Panc1 (cell line): ENCODE results near the gene ATP8B3. TPM values are rescaled to one million over a fixed set of nuclear protein-coding genes. Genes with fewer than 3 reads are reported as not detected.

ENCODE experiments used
- ATAC-seq: fragments of 200-7000 bp; cut with Tn5 transposase; 2 replicates; pipeline ENCODE4 v1.9.1; 2020; ENCODE audit warnings: mild to moderate bottlenecking, moderate library complexity
- BruUV-seq: library from RNA; stranded (reverse); fragments of 400-500 nt; replicated peaks from 2 replicates; lab custom pipeline; 2021; lab: Mats Ljungman, UMichigan
- CTCF ChIA-PET: fragments of 300-600 bp; sonication (Branson Sonifier 250); formaldehyde crosslinking; loops from one replicate; lab custom pipeline; 2022; ENCODE audit warnings: antibody characterized with exemption; lab: Charles Lee
- POLR2A ChIA-PET: fragments of 300-600 bp; sonication (Branson Sonifier 250); formaldehyde crosslinking; loops from one replicate; lab custom pipeline; 2022; ENCODE audit warnings: antibody characterized with exemption; lab: Charles Lee
- DNase-seq: peaks from one replicate; pipeline ENCODE4 v3.0.0-alpha.2; 2010; ENCODE audit warnings: low read depth, low spot score
- H3K27ac ChIP-seq: 2 replicates; pipeline ENCODE4 v1.5.1; 2011; ENCODE audit warnings: mild to moderate bottlenecking, low read length, inconsistent platforms
- H3K27me3 ChIP-seq: fragments of 200-500 bp; sonication (Bioruptor generic); 2 replicates; pipeline ENCODE4 v1.6.0; 2014; ENCODE audit warnings: low read length, inconsistent platforms; ENCODE audit not compliant: control insufficient read depth, insufficient read depth
- H3K36me3 ChIP-seq: fragments of 200-500 bp; sonication (Bioruptor generic); 2 replicates; pipeline ENCODE4 v1.5.1; 2014; ENCODE audit warnings: inconsistent platforms, mild to moderate bottlenecking, low read length, moderate library complexity; ENCODE audit not compliant: control insufficient read depth, insufficient read depth
- H3K4me1 ChIP-seq: 2 replicates; pipeline ENCODE4 v1.5.1; 2011; ENCODE audit warnings: inconsistent platforms, mild to moderate bottlenecking, low read length, moderate library complexity; ENCODE audit not compliant: control insufficient read depth, insufficient read depth
- H3K4me3 ChIP-seq, 2 experiments: 2 replicates each; pipeline ENCODE4 v1.5.1; 2011 to 2012; ENCODE audit warnings: low read depth in 2 of 2, low read length in 2 of 2, mild to moderate bottlenecking in 2 of 2, inconsistent platforms in 1 of 2, moderate library complexity in 1 of 2
- H3K9me3 ChIP-seq: fragments of 200-500 bp; sonication (Bioruptor generic); 2 replicates; pipeline ENCODE4 v1.5.1; 2014; ENCODE audit warnings: low read depth, mild to moderate bottlenecking, inconsistent platforms, low read length, moderate library complexity; ENCODE audit not compliant: control insufficient read depth, insufficient read depth
- POLR2AphosphoS5 ChIP-seq: IDR thresholded peaks from 2 replicates; pipeline ENCODE4 v1.6.1; 2012; ENCODE audit warnings: mild to moderate bottlenecking, low read depth, low read length, moderate library complexity
- REST ChIP-seq, 2 experiments: IDR thresholded peaks; 2 replicates each; pipeline ENCODE4 v1.6.1; 2011 to 2012; ENCODE audit warnings: low read depth in 2 of 2, control low read depth in 1 of 2, low read length in 1 of 2, mild to moderate bottlenecking in 1 of 2, moderate library complexity in 1 of 2; ENCODE audit not compliant: insufficient read depth in 1 of 2
- SIN3A ChIP-seq: IDR thresholded peaks from 2 replicates; pipeline ENCODE4 v1.6.1; 2012; ENCODE audit warnings: low read depth, mild to moderate bottlenecking, low read length, moderate library complexity, borderline replicate concordance; ENCODE audit not compliant: insufficient read depth
- TCF7L2 ChIP-seq: IDR thresholded peaks from 2 replicates; pipeline ENCODE4 v1.6.1; 2011; ENCODE audit warnings: mild to moderate bottlenecking, low read depth, low read length, inconsistent platforms
- in situ Hi-C: cut with HindIII; loops from 2 replicates; pipeline ENCODE4 v1.10.0; 2016; ENCODE audit warnings: low sequenced_read_pairs, low pct_unique_long_range_greater_than_20kb
- intact Hi-C: fragments of 100-400 bp; cut with micrococcal nuclease; formaldehyde crosslinking; loops from one replicate; pipeline ENCODE4 v1.10.0; 2022; ENCODE audit not compliant: unreplicated experiment
- total RNA-seq: library from RNA; stranded (reverse); gene quantifications from one replicate; pipeline ENCODE4 v1.2.1, GENCODE V29; 2021; ENCODE audit not compliant: unreplicated experiment
- TF ChIP-seq, protein P1 (sequence below): fragments of 450-650 bp; IDR thresholded peaks from 2 replicates; pipeline ENCODE4 v1.5.1; 2017; ENCODE audit warnings: mild to moderate bottlenecking

ATP8B3 gene
- total RNA-seq, 1 experiment from 2014 or later: 67.7 TPM

- intact Hi-C loops (no loop called here), in situ Hi-C loops (no loop called here)
- ChIA-PET POLR2A (no interaction called here), CTCF (no interaction called here)
- no peaks in the 10 kb centered on the region for H3K36me3 ChIP-seq
- H3K9me3 ChIP-seq: no peaks in the 10 kb centered on the region
- no peak for DNase-seq
- no TSS peak for BruUV-seq
- no peak for ATAC-seq
- peaks cover 24% of the 10 kb centered on the region for H3K4me1 ChIP-seq
- H3K27ac ChIP-seq: no peak overlapping the region
- H3K27me3 ChIP-seq: no peaks in the 10 kb centered on the region
- TF ChIP-seq TCF7L2 (no peak), POLR2AphosphoS5 (no peak), SIN3A (no peak), REST (IDR thresholded peaks at IDR 0.05; ENCODE audit: insufficient read depth in 1 of 2, low read depth in 2 of 2, low read length in 1 of 2) (no peak)
- TF ChIP-seq, protein P1, sequence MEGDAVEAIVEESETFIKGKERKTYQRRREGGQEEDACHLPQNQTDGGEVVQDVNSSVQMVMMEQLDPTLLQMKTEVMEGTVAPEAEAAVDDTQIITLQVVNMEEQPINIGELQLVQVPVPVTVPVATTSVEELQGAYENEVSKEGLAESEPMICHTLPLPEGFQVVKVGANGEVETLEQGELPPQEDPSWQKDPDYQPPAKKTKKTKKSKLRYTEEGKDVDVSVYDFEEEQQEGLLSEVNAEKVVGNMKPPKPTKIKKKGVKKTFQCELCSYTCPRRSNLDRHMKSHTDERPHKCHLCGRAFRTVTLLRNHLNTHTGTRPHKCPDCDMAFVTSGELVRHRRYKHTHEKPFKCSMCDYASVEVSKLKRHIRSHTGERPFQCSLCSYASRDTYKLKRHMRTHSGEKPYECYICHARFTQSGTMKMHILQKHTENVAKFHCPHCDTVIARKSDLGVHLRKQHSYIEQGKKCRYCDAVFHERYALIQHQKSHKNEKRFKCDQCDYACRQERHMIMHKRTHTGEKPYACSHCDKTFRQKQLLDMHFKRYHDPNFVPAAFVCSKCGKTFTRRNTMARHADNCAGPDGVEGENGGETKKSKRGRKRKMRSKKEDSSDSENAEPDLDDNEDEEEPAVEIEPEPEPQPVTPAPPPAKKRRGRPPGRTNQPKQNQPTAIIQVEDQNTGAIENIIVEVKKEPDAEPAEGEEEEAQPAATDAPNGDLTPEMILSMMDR: no peak
- H3K4me3 ChIP-seq: no peak overlapping the region
Observed at GRCh38 chr19:1763648-1764639, 48.1 kb downstream of the ATP8B3 start.

GRCh38 chr19:1762243-1763117 is 49.6 kb downstream of the ATP8B3 start:
- in situ Hi-C loops (no loop called here), intact Hi-C loops (no loop called here)
- DNase-seq (no peak), ATAC-seq (no peak)
- peaks cover 30% of the 10 kb centered on the region for H3K4me1 ChIP-seq
- CTCF ChIA-PET: no interaction called here
- BruUV-seq: no TSS peak
- no peaks in the 10 kb centered on the region for H3K36me3 ChIP-seq
- H3K27me3 ChIP-seq: no peaks in the 10 kb centered on the region
- TF ChIP-seq REST (IDR thresholded peaks at IDR 0.05; ENCODE audit: insufficient read depth in 1 of 2, low read depth in 2 of 2, low read length in 1 of 2): no peak
- TF ChIP-seq POLR2AphosphoS5: no peak
- no peak for TF ChIP-seq TCF7L2
- no peak for TF ChIP-seq SIN3A
- TF ChIP-seq, protein P1: no peak
- H3K4me3 ChIP-seq: no peak overlapping the region
- POLR2A ChIA-PET: no interaction called here
- H3K27ac ChIP-seq: no peak overlapping the region
- no peaks in the 10 kb centered on the region for H3K9me3 ChIP-seq
